ENCODE data around the gene OSBPL10. TPM values are rescaled to one million over a fixed set of nuclear protein-coding genes. Genes with fewer than 3 reads are reported as not detected.

Gene OSBPL10
- polyA plus RNA-seq, 1 donor from 2014 or later, result 2.0 TPM

DNA sequence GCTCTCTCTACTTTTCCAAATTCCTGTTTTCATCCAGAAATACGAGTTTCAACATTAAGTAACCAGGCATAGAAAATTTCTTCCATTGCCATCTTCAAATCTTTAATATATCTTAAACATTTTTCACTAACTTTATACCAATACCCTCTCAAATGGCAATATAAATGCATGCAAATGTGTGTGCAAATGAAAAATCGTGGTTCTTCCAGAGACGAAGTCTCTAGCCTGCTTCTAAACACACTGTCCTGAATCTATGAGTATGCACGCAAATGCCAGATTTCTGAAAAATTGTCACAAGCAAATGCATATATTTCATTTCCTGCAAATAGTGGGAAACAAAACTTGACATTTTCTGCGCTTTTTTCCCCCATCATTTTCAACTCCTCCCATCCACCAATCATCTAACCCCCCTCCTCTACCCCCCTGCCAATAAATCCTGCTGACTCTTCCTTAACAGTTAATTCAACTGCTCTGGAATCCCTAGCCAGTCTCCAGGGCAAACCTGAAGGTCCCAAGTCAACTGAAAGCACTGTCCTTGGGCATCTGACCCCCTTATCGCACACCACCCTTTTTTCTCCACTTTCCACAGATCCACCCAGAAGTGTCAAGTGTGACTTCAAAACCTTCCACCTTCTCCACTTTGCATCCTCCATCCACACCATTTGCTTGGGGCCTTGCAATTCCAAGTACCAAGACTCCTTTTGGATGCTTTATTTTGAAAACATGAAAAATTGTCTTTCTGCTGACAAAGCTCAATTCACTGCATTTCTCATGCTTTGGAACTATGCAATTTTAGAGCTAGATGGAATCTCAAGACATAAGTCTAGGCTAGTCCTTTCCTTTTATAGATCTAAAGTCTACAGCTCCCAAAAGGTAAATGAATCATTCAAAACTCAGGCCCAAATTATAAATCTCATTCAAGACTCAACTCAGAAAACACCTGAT, 144.7 kb downstream of the OSBPL10 start:
- Histone ChIP-seq H4K20me1 (ENCODE audit: insufficient read depth) (no peaks in the 10 kb centered on the region), H3K27ac (ENCODE audit: low read length) (no peak overlapping the region), H3F3A (ENCODE audit: insufficient read depth, low read length, poor library complexity, severe bottlenecking) (no peaks in the 10 kb centered on the region), H3K9me2 (ENCODE audit: insufficient read depth, low read length) (no peaks in the 10 kb centered on the region), H3K4me3 (ENCODE audit: low read length) (no peak overlapping the region), H3K27me3 (ENCODE audit: insufficient read depth, low read depth, low read length) (no peaks in the 10 kb centered on the region), H3K4me2 (ENCODE audit: low read length) (no peak overlapping the region), H3K36me3 (ENCODE audit: insufficient read depth, low read length) (no peaks in the 10 kb centered on the region), H3K79me2 (replicated peaks; ENCODE audit: insufficient read depth, low read length) (no peaks in the 10 kb centered on the region), H2AFZ (ENCODE audit: low read depth, low read length) (no peak overlapping the region), H3K9me3 (ENCODE audit: low read length) (no peaks in the 10 kb centered on the region), H3K9ac (ENCODE audit: low read length) (no peak overlapping the region)
- no peak for TF ChIP-seq SMC3 (conservative IDR thresholded peaks at IDR 0.05; ENCODE audit: poor library complexity)
- TF ChIP-seq, protein P1, sequence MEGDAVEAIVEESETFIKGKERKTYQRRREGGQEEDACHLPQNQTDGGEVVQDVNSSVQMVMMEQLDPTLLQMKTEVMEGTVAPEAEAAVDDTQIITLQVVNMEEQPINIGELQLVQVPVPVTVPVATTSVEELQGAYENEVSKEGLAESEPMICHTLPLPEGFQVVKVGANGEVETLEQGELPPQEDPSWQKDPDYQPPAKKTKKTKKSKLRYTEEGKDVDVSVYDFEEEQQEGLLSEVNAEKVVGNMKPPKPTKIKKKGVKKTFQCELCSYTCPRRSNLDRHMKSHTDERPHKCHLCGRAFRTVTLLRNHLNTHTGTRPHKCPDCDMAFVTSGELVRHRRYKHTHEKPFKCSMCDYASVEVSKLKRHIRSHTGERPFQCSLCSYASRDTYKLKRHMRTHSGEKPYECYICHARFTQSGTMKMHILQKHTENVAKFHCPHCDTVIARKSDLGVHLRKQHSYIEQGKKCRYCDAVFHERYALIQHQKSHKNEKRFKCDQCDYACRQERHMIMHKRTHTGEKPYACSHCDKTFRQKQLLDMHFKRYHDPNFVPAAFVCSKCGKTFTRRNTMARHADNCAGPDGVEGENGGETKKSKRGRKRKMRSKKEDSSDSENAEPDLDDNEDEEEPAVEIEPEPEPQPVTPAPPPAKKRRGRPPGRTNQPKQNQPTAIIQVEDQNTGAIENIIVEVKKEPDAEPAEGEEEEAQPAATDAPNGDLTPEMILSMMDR (IDR thresholded peaks at IDR 0.05; ENCODE audit: poor library complexity, severe bottlenecking), result no peak
- TF ChIP-seq RAD21 (conservative IDR thresholded peaks at IDR 0.05), result no peak
- TF ChIP-seq MXI1 (conservative IDR thresholded peaks at IDR 0.05; ENCODE audit: poor library complexity, severe bottlenecking), result no peak
- no peak for TF ChIP-seq EZH2 (IDR thresholded peaks at IDR 0.05; ENCODE audit: borderline replicate concordance, insufficient read depth, low read length, poor library complexity, severe bottlenecking)
- TF ChIP-seq POLR2AphosphoS5 (IDR thresholded peaks at IDR 0.05), result no peak
- TF ChIP-seq TAF1 (IDR thresholded peaks at IDR 0.05; ENCODE audit: low read depth), result no peak
- TF ChIP-seq, protein P2, sequence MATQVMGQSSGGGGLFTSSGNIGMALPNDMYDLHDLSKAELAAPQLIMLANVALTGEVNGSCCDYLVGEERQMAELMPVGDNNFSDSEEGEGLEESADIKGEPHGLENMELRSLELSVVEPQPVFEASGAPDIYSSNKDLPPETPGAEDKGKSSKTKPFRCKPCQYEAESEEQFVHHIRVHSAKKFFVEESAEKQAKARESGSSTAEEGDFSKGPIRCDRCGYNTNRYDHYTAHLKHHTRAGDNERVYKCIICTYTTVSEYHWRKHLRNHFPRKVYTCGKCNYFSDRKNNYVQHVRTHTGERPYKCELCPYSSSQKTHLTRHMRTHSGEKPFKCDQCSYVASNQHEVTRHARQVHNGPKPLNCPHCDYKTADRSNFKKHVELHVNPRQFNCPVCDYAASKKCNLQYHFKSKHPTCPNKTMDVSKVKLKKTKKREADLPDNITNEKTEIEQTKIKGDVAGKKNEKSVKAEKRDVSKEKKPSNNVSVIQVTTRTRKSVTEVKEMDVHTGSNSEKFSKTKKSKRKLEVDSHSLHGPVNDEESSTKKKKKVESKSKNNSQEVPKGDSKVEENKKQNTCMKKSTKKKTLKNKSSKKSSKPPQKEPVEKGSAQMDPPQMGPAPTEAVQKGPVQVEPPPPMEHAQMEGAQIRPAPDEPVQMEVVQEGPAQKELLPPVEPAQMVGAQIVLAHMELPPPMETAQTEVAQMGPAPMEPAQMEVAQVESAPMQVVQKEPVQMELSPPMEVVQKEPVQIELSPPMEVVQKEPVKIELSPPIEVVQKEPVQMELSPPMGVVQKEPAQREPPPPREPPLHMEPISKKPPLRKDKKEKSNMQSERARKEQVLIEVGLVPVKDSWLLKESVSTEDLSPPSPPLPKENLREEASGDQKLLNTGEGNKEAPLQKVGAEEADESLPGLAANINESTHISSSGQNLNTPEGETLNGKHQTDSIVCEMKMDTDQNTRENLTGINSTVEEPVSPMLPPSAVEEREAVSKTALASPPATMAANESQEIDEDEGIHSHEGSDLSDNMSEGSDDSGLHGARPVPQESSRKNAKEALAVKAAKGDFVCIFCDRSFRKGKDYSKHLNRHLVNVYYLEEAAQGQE (IDR thresholded peaks at IDR 0.05; ENCODE audit: borderline replicate concordance), result no peak
- TF ChIP-seq EP300 (conservative IDR thresholded peaks at IDR 0.05; ENCODE audit: poor library complexity, severe bottlenecking), result no peak

DNA sequence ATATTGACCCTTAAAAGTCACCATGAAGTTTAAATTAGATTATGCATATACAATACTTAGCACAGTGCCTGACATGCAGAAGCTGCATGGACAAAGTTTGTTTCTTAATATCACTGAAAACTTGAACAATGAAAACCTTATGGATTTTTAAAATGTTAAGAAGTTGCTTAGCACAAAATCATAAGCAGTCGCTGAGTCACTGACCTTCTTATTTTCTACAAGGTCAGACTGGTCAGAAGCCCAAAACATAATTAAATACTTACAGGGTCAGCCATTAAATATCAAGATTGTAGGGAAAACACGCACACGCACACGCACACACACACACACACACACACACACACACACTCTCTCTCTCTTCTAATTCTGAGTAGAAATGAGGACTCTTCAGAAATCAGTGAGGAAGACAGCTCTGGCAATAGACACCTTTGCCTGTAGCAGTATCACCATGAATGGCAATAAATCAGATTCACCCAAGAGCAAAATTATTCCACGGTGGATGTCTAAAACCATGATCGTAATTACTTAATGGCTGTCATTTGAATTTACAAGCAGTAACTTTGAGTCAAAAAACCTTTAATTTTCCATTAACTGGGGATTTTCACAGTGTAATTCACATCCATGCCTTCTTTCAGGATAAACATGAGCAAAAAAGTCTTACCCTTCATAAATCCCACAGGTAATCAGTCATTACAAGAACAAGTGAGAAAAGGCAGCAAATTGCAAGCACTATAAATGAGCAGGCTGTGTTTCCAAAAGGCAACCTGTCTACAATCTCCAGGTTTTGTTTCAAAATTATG, 147.5 kb downstream of the OSBPL10 start:
- Histone ChIP-seq H3K4me2 (ENCODE audit: low read length) (no peak overlapping the region), H3K9ac (ENCODE audit: low read length) (peak overlapping the region; percentile 38), H3K36me3 (ENCODE audit: insufficient read depth, low read length) (no peaks in the 10 kb centered on the region), H2AFZ (ENCODE audit: low read depth, low read length) (no peak overlapping the region), H4K20me1 (ENCODE audit: insufficient read depth) (no peaks in the 10 kb centered on the region), H3K27me3 (ENCODE audit: insufficient read depth, low read depth, low read length) (no peaks in the 10 kb centered on the region), H3K4me3 (ENCODE audit: low read length) (peak overlapping the region; percentile 22), H3K79me2 (replicated peaks; ENCODE audit: insufficient read depth, low read length) (no peaks in the 10 kb centered on the region), H3K9me2 (ENCODE audit: insufficient read depth, low read length) (no peaks in the 10 kb centered on the region), H3K27ac (ENCODE audit: low read length) (peak overlapping the region; percentile 77), H3F3A (ENCODE audit: insufficient read depth, low read length, poor library complexity, severe bottlenecking) (no peaks in the 10 kb centered on the region), H3K9me3 (ENCODE audit: low read length) (no peaks in the 10 kb centered on the region)
- TF ChIP-seq, protein P2 (IDR thresholded peaks at IDR 0.05; ENCODE audit: borderline replicate concordance), result no peak
- TF ChIP-seq EP300 (conservative IDR thresholded peaks at IDR 0.05; ENCODE audit: poor library complexity, severe bottlenecking) (peak; percentile 68), POLR2AphosphoS5 (IDR thresholded peaks at IDR 0.05) (peak; percentile 21), SMC3 (conservative IDR thresholded peaks at IDR 0.05; ENCODE audit: poor library complexity) (no peak)

Data from neural cell (in vitro differentiated cells).